Measurements from ENCODE around the gene APLP2. TPM values are rescaled to one million over a fixed set of nuclear protein-coding genes. Genes with fewer than 3 reads are reported as not detected.

The APLP2 gene
- total and polyA plus RNA-seq, 9 of the 15 experiments (the other 6 are each of a cell fraction or from before 2014, with no cell fraction given): 17.4 to 164 (median 118) TPM

- no peak for TF ChIP-seq SMARCE1 (IDR thresholded peaks at IDR 0.05)
- no peak for TF ChIP-seq ZNF75A (CRISPR knock-in tag; IDR thresholded peaks at IDR 0.05)
- TF ChIP-seq ZNF134 (CRISPR knock-in tag; conservative IDR thresholded peaks at IDR 0.05): no peak
- TF ChIP-seq PREB (CRISPR knock-in tag; IDR thresholded peaks at IDR 0.05): no peak
- TF ChIP-seq HLTF (IDR thresholded peaks at IDR 0.05): no peak
- TF ChIP-seq POLR2B (IDR thresholded peaks at IDR 0.05; ENCODE audit: low read depth, partially characterized antibody): no peak
- TF ChIP-seq ZNF239 (CRISPR knock-in tag; IDR thresholded peaks at IDR 0.05): no peak
- TF ChIP-seq EGR1 (conservative IDR thresholded peaks at IDR 0.05): 0 out of 2 replicates have a peak, but pooled peaks have one; percentile 9
- TF ChIP-seq KHSRP (IDR thresholded peaks at IDR 0.05): no peak
- peak; percentile 44 for TF ChIP-seq C11orf30 (IDR thresholded peaks at IDR 0.05; ENCODE audit: low read depth)
- TF ChIP-seq CBX5 (IDR thresholded peaks at IDR 0.05; ENCODE audit: borderline replicate concordance, low read depth): no peak
- no peak for TF ChIP-seq SIN3B (IDR thresholded peaks at IDR 0.05; ENCODE audit: low read depth)
- 0 out of 2 replicates have a peak, but pooled peaks have one; percentile 12 for TF ChIP-seq MAFK (IDR thresholded peaks at IDR 0.05; ENCODE audit: low read length)
- TF ChIP-seq, protein P1, sequence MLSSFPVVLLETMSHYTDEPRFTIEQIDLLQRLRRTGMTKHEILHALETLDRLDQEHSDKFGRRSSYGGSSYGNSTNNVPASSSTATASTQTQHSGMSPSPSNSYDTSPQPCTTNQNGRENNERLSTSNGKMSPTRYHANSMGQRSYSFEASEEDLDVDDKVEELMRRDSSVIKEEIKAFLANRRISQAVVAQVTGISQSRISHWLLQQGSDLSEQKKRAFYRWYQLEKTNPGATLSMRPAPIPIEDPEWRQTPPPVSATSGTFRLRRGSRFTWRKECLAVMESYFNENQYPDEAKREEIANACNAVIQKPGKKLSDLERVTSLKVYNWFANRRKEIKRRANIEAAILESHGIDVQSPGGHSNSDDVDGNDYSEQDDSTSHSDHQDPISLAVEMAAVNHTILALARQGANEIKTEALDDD (IDR thresholded peaks at IDR 0.05): peak; percentile 71
- TF ChIP-seq, protein P2, sequence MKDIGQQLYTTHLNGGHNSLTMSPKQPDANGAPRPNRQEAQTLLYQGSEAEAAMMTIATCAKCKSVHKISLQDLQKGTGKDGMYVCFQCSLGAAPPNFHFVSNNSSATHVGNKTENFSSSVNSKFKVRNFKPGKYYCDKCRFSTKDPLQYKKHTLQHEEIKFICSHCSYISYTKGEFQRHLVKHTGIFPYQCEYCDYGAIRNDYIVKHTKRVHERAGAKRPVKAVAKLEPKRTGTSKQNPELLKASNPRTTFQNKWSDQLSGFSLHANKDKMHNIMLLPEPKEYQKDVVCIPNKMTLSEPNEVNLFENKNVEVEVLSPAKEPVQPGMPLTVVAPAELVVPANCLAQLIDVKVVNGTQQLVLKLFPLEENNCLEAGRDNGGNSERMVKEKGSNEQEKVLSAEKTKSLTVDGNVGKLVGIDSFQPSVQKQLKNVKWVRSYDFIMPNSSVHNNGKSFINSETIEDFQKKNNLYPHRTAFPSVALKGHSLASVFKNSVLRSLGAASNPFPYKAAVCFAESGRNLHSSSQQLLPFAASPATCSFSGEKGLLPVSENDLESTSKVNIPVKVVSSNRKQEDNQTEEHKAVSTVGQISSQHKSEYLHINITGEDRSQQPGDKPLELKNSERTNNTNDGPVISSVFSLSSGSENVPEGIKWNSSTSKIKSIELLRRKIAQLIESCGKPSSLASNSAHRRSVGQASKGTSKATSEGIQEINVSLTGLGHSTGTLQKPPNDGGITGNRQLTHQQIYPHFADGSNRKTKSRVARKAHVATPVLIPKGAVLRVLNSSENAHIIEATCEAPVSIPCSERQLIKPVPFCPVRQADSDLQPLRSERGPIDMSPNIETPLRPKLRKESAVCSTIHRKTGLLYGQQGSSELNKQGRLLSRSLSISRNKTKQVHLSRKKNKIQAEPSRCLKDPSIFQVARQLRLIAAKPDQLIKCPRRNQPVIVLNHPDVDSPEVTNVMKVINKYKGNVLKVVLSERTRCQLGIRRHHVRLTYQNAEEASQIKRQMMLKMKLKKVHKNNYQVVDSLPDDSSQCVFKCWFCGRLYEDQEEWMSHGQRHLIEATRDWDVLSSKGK (CRISPR knock-in tag; IDR thresholded peaks at IDR 0.05): no peak
- TF ChIP-seq ZNF316 (IDR thresholded peaks at IDR 0.05): 0 out of 2 replicates have a peak, but pooled peaks have one; percentile 2
- TF ChIP-seq MAFF (IDR thresholded peaks at IDR 0.05; ENCODE audit: low read length): peak; percentile 16; the same call in 1 of the 2 replicates
- no peak for TF ChIP-seq BCL6 (CRISPR knock-in tag; IDR thresholded peaks at IDR 0.05)
- TF ChIP-seq JUND (IDR thresholded peaks at IDR 0.05; ENCODE audit: borderline replicate concordance, low read depth, low read length): no peak
- no peak for TF ChIP-seq JUND (tag; IDR thresholded peaks at IDR 0.05; ENCODE audit: borderline replicate concordance, low read depth, low read length)
- no peak for TF ChIP-seq MIER1 (IDR thresholded peaks at IDR 0.05; ENCODE audit: low read depth)
- no peak for TF ChIP-seq RHOXF2B (CRISPR knock-in tag; conservative IDR thresholded peaks at IDR 0.05)
- TF ChIP-seq CEBPG (CRISPR knock-in tag; IDR thresholded peaks at IDR 0.05): no peak
- no peak for TF ChIP-seq CEBPG (tag; conservative IDR thresholded peaks at IDR 0.05 in 1 of 2, IDR thresholded peaks at IDR 0.05 in 1 of 2)
- TF ChIP-seq BRCA1 (IDR thresholded peaks at IDR 0.05): no peak
- no peak for TF ChIP-seq BRCA1 (CRISPR knock-in tag; IDR thresholded peaks at IDR 0.05)
- no peak for TF ChIP-seq RBM17 (IDR thresholded peaks at IDR 0.05; ENCODE audit: borderline replicate concordance, low read depth, low read length)
- no peak for TF ChIP-seq CREM (IDR thresholded peaks at IDR 0.05; ENCODE audit: low read depth)
- TF ChIP-seq SMAD3 (CRISPR knock-in tag; conservative IDR thresholded peaks at IDR 0.05): no peak
- no peak for TF ChIP-seq MEIS2 (IDR thresholded peaks at IDR 0.05; ENCODE audit: partially characterized antibody)
- no peak for TF ChIP-seq ARID2 (IDR thresholded peaks at IDR 0.05)
Measured at GRCh38 chr11:130037058-130037457, 32.6 kb upstream of the APLP2 start (continued).
